GM12864 (cell line): Measurements from ENCODE around the gene CPT1C.
A peak's percentile ranks its signal among the peaks of the same experiment; 100 is the strongest.

ENCODE experiments used
- DNase-seq: peaks from one replicate; pipeline ENCODE4 v3.0.0-alpha.2; 2011; ENCODE audit warnings: low read depth
- H3K4me3 ChIP-seq: 2 replicates; pipeline ENCODE4 v1.5.1; 2011; ENCODE audit warnings: mild to moderate bottlenecking, low read depth, low read length, control low read depth
- CTCF ChIP-seq: IDR thresholded peaks from 2 replicates; pipeline ENCODE4 v1.5.1; 2011; ENCODE audit warnings: low read depth, mild to moderate bottlenecking, moderate library complexity, low read length, control low read depth, inconsistent platforms; ENCODE audit errors: missing control alignments

The CPT1C gene

GRCh38 chr19:49677901-49678674, 12.8 kb upstream of the CPT1C start:
- peak; percentile 76 for DNase-seq
- TF ChIP-seq CTCF, result peak; percentile 63

GRCh38 chr19:49678985-49679770, 11.7 kb upstream of the CPT1C start:
- DNase-seq, result no peak
- H3K4me3 ChIP-seq, result peak overlapping the region; percentile 100
- no peak for TF ChIP-seq CTCF

More at GRCh38 chr19:49677901-49678674, 12.8 kb upstream of the CPT1C start:
- H3K4me3 ChIP-seq, result peak overlapping the region; percentile 100

GRCh38 chr19:49679771-49680413, 11.0 kb upstream of the CPT1C start:
- H3K4me3 ChIP-seq, result peak overlapping the region; percentile 44
- TF ChIP-seq CTCF, result no peak
- DNase-seq, result no peak

- peak; percentile 99 for TF ChIP-seq CTCF
- peak; percentile 59 for DNase-seq
- peak overlapping the region; percentile 44 for H3K4me3 ChIP-seq
Measured at GRCh38 chr19:49680421-49681351, 10.2 kb upstream of the CPT1C start.

- H3K4me3 ChIP-seq, result no peak overlapping the region
- no peak for TF ChIP-seq CTCF
- no peak for DNase-seq
Measured at GRCh38 chr19:49681830-49682229, 9.1 kb upstream of the CPT1C start.

- no peak overlapping the region for H3K4me3 ChIP-seq
- DNase-seq, result no peak
- TF ChIP-seq CTCF, result no peak
Measured at GRCh38 chr19:49682274-49682673, 8.6 kb upstream of the CPT1C start.
